RCC 7860 (cell line): ENCODE data around the gene CCDC71.

Experiments
- DNase-seq: peaks from one replicate; pipeline ENCODE4 v3.0.0-alpha.2; 2015; ENCODE audit warnings: low spot score
- FAIRE-seq: peaks from 2 replicates; lab custom pipeline; 2012; peaks lifted over from hg19 to GRCh38; lab: Jason Lieb, UNC

The CCDC71 gene

DNA sequence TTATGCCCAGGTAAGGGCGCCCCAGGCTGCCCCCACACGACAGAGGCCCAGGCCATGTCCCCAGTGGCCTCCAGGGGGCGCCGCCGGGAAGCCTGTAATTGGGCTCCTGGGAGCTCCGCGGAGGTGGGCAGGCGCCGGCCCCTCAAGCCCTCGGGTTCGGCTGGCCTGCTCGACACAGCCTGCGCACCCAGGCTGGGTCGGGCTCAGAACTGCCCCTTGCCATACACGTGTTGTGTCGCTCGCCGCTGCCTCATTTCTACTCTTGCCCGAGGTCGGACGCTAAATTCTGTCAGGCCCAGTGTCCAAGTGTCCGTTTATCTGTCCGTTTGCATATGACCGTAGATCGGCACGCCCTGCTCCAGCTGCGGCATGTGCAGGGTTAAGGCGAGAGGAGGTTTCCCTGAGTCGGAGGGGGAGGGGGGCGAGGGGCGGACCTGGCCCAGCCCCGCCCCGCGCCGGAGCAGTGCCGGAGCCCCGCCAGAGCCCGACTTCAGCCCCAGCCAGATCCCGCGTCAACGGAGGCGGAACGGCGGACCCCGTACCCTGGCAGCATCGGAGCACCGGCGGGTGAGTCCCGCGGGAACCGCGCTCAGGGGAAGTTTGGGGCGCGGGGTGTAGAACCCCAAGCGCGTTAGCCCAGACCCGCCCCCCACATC is 5.1 kb upstream of the CCDC71 start, which contains the start of gene KLHDC8B:
TSS of gene KLHDC8B (plus strand) at position 480 of the 656 bp plus-strand sequence. CDS start 1,172 bp downstream, outside the sequence.
- no peak for DNase-seq

GRCh38 chr3:49170744-49171118 is 4.6 kb upstream of the CCDC71 start:
- FAIRE-seq (no peak), DNase-seq (no peak)

More for the DNA sequence above, 5.1 kb upstream of the CCDC71 start, which contains the start of gene KLHDC8B:
- no peak for FAIRE-seq

GRCh38 chr3:49166752-49167556 is 823 bp upstream of the CCDC71 start:
- no peak for DNase-seq
- no peak for FAIRE-seq

DNA sequence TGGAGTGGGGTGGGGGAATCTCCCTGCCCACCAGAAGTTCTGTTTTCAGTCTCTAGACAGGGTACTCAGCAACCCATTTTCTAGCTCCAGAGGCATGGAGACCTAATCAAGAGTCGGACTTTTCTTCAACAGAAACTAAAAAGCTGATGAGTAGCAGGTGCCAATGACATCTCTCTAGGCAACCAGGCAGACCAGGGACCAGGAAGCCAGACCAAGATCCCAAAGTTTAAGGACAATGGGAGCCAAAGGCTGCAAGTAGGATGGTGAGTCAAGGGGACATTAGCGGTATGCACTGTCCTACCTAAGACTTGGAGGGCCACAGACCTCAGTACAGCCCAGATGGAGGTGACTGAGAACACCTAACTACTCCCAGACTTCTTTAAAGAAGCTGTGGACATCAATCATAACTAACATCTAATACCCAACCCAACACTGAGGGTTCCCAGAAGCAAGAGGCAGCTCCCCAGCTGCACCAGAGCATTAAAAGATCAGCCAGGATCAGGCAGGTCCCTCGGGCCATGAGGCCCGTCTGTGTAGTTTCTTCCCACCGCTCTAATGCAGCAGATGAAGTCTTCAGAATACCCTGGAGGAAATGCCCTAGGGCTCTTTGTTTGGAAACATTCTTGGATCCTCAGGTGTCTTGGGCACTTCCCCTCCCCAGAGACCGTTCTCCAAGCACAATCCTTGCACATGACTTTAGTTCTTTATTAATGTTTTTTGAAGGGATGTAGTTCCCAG is 979 bp downstream of the CCDC71 start:
- DNase-seq (no peak), FAIRE-seq (no peak)

DNA sequence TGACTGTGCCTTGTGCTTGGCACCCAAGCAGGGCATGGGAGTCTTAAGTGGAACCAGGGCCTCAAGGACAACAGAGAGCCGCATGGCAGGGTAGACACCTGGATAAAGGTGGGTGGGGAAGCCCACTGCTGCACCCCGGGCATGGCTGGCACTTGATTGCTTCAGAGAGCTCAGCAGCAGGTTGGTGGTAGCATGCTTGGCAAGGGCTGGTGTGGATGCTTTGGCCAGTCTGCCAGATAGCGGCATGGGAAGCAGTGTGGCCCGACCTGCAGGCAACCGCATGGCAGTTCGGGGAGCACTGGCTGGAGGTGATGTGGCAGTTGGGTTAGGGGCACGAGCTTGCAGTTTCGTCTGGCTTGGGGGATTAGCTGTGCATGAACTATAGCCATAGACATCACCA is 2.5 kb downstream of the CCDC71 start:
- no peak for DNase-seq
- no peak for FAIRE-seq

DNA sequence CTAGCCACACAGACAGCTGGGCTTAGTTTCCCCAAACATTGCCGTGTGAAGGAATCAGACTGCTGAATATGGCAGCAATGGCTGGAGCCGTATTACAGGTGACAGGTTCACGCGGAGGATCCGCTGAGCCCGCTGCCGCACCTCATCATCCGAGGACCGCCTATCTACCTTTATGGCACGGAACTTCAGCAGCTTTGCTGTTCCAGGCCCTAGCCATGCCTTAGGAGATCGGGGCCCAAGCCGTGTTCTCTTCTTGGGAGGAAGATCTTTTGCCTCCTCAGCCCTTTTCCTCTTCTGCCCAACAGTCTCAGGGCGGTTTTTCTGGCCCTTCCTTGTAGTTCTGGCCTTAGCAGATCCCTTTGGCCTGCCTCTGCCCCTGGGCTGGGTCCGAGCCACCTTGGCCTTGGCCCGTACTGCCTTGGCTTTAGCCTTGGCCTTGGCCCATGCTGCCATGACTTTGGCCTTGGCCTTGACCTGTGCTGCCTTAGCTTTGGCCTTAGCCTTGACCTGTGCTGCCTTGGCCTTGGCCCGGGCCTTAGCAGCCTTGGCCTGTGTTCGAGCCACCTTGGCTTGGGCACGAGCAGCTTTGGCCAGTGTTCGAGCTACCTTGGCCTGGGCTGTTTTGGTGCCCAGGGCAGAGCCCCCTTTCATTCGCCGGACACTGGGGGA is 3.2 kb downstream of the CCDC71 start:
- no peak for FAIRE-seq
- DNase-seq: no peak

DNA sequence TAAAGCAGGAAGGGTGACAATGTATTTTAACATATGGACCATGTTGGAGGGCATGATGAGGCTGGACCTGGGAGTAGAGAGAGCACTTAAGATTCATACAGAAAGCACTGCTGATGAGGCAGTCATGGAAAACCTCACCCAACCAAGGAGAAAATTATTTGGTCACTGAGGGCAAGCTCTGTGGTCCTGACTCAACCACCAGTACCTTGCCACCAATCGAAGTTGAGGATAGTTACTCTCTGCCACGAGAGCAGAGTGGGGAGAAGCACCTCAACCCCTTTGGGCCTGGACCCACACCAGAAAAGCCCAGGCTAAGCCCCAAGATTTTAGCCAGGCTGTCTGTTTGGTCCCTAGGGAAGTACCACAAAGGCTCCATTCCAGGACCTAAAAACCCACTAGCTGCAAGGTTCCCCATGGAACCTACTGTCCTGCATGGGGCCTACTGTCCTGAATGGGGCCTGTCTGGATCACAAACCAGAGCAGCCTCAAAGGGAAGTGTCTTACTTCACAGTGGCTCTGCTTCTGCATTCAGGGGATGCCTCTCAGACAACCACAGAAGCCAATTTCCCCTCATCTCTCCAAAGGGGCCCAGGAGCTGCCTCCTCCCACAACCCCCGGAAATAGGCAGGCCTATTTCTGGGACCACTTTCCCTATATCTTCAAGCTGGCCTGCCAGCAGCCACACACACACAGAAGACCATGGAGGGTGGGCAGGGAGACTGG is 4.2 kb downstream of the CCDC71 start:
- FAIRE-seq (no peak), DNase-seq (no peak)

- no peak for FAIRE-seq
- no peak for DNase-seq
These were observed 4.9 kb downstream of the CCDC71 start for GRCh38 chr3:49161197-49161596.

- peak; percentile 84 for FAIRE-seq
- DNase-seq: peak; percentile 78
These were observed 7.3 kb downstream of the CCDC71 start for GRCh38 chr3:49158792-49159191.

GRCh38 chr3:49158103-49158709 is 7.9 kb downstream of the CCDC71 start:
- DNase-seq: peak; percentile 22
- FAIRE-seq: no peak

- DNase-seq (no peak), FAIRE-seq (no peak)
These were observed 8.8 kb downstream of the CCDC71 start for GRCh38 chr3:49157289-49157688.

- DNase-seq (no peak), FAIRE-seq (no peak)
These were observed 12.7 kb downstream of the CCDC71 start for GRCh38 chr3:49153349-49153912.

DNA sequence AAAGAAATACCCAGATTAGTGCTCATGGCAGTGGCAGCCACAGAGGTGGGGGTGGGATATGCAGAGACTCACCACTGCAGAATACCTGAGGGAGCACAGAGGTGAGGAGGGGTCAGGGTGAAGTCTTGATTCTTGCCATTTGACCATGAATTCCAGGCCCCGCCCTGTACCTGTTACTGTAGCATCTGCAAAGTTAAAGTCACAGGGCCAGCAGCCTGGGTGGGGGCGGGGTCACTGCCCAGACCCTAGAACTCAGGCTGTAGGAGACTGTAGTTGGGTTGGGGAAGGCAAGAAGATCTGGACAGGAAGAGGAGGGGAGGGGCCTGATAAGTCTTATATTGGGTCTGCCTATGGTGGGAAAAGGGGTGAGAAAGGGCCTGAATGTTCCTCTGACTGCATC is 14.5 kb downstream of the CCDC71 start:
- no peak for FAIRE-seq
- no peak for DNase-seq

DNA sequence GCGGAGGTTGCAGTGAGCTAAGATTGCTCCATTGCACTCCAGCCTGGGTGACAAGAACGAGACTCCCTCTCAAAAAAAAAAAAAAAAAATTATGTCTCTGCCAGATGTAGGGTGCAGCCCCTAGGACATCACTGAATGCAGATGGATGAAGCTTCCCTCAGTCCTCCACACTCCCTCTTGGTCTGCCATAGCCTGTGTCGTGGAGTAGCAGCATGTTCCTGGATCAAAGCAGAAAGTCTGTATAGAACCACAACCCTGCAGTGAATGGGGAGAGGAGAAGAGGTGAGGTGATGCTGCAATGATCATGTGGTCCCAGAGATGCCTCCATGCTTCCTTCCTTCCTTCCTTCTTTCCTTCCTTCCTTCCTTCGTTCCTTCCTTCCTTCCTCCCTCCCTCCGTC is 18.0 kb downstream of the CCDC71 start:
- no peak for DNase-seq
- FAIRE-seq: no peak

DNA sequence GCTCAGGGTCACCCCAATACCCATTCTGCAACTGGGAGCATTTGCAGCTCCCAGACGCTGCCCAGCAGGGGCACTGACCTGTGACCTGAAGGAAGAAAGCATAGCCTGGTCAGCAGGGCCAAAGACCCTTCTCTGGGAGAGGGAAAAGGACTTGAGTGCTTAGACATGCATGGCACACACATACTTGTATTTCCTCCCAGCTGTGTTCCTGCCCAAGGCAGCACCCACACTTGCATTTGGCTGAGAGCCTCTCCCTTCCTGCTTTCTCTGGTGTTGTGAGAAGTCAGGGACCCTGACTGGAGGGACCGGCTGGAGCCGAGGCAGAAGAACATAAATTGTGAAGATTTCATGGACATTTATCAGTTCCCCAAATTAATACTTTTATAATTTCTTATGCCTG is 26.1 kb downstream of the CCDC71 start:
- DNase-seq (no peak), FAIRE-seq (no peak)

- no peak for FAIRE-seq
- no peak for DNase-seq
These were observed 30.6 kb downstream of the CCDC71 start for GRCh38 chr3:49135499-49135898.

- DNase-seq: no peak
- FAIRE-seq: no peak
These were observed 31.5 kb downstream of the CCDC71 start for GRCh38 chr3:49134471-49135265.

DNA sequence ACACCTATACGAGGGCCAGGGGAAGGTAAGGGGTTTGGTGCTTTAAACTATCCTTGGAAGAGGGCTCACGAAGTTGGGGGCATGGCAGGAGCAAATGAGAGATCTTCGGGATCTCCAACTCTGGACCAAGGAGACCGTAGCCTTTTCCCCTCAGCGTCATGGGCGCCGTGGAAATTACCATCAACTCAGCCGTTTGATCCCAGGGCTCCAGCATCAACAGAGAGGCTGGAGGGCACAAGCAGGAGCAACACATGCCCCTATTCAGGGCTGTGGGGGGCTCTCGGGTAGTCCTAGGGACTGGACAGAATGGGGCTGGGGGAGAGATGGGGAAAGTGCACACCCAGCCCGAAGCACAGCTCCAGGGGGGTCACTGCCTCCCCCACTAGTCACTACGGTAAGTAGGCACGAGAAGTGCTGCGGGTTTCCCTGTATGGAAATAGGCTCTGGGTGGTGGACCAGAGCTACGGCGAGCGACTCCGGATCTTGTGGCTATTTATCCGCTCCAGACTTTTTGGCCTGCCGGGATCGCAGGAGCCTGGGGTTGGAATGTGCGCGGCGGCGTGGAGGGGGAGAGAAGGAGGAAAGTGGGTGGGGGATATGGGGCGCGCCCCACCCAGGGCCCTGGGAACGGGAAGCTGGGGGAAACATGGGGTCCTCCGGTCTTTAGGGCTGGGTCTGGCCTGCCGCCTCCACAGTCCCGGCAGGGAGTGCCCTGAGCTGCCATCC is 32.7 kb downstream of the CCDC71 start:
- DNase-seq: peak; percentile 72

More for the DNA sequence above, 32.7 kb downstream of the CCDC71 start:
- FAIRE-seq: no peak
